Left lung (tissue), 10 donors: Measurements from ENCODE around the gene SORCS3. TPM values are rescaled to one million over a fixed set of nuclear protein-coding genes. Genes with fewer than 3 reads are reported as not detected.
"Not testable (repeated sequence)": the region's sequence is repeated elsewhere in the genome, so short reads cannot be mapped to it uniquely, and the experiment has no call there.

ENCODE experiments used
- ATAC-seq: fragments of 200-7000 bp; cut with Tn5 transposase; one replicate; pipeline ENCODE4 v1.9.1; 2020; ENCODE audit warnings: moderate library complexity
- DNase-seq, 4 donors: peaks; one replicate each; pipeline ENCODE4 v3.0.0-alpha.2; 2013 to 2020
- H3K27ac ChIP-seq, 2 donors: fragments of 200-600 bp; sonication (generic) in 1 of 2; one replicate each; pipeline versions ENCODE4 v1.5.0 to v1.8.0; 2020 to 2021
- H3K27me3 ChIP-seq, 2 donors: fragments of 200-600 bp; sonication (generic) in 1 of 2; one replicate each; pipeline versions ENCODE4 v1.5.0 to v1.8.0; 2020 to 2021
- H3K36me3 ChIP-seq, 2 donors: fragments of 200-600 bp; sonication (generic) in 1 of 2; one replicate each; pipeline versions ENCODE4 v1.5.0 to v1.8.0; 2020 to 2021
- H3K4me1 ChIP-seq, 2 donors: fragments of 200-600 bp; one replicate each; pipeline ENCODE4 v1.8.0; 2021
- H3K4me3 ChIP-seq, 2 donors: fragments of 200-600 bp; sonication (generic) in 1 of 2; one replicate each; pipeline versions ENCODE4 v1.5.0 to v1.8.0; 2020 to 2021; ENCODE audit warnings: mild to moderate bottlenecking in 1 of 2
- H3K9me3 ChIP-seq, 2 donors: fragments of 200-600 bp; sonication (generic) in 1 of 2; one replicate each; pipeline versions ENCODE4 v1.5.0 to v1.8.0; 2020 to 2021
- CTCF ChIP-seq, 2 donors: fragments of 200-600 bp; sonication (generic) in 1 of 2; IDR thresholded peaks; one replicate each; pipeline versions ENCODE4 v1.5.0 to v1.8.0; 2021; ENCODE audit warnings: antibody characterized with exemption in 2 of 2
- intact Hi-C, 2 donors: fragments of 100-400 bp; cut with DNase I; formaldehyde crosslinking; loops; one replicate each; pipeline versions ENCODE4 v1.11.2 to v1.14.2; 2022
- polyA plus RNA-seq, 6 donors: library from polyadenylated mRNA; unstranded; fragments of 120-200 nt; gene quantifications; one replicate each; pipeline ENCODE4 v1.2.1, GENCODE V29; 2013; ENCODE audit not compliant: insufficient read length in 6 of 6
- total RNA-seq, 2 donors: library from RNA; stranded (reverse); fragmentation: NEBNext Ultra II Directional; extraction: Animal tissue kit (Norgen Biotek cat#: 25700); gene quantifications; one replicate each; pipeline ENCODE4 v1.2.1, GENCODE V29; 2021
- donor health status: DM: no; HTN: yes; CAD: no.
- donor health status: DM: no; HTN: no; CAD: no.

SORCS3 gene
- total and polyA plus RNA-seq, 8 donors: 0.05 to 0.24 (median 0.06) TPM; not detected in 2

GRCh38 chr10:104690959-104691358 lies 49.9 kb downstream of the SORCS3 start:
- DNase-seq (no peak), ATAC-seq (no peak)
- TF ChIP-seq CTCF (IDR thresholded peaks at IDR 0.05): no peak
- H3K27ac ChIP-seq: no peak overlapping the region
- intact Hi-C loops: no loop called here
- H3K4me1 ChIP-seq: no peaks in the 10 kb centered on the region
- H3K27me3 ChIP-seq: peaks cover 0 to 32% of the 10 kb centered on the region in 2 donors
- no peak overlapping the region for H3K4me3 ChIP-seq
- H3K9me3 ChIP-seq: no peaks in the 10 kb centered on the region
- H3K36me3 ChIP-seq: no peaks in the 10 kb centered on the region

GRCh38 chr10:104694074-104694473 lies 53.0 kb downstream of the SORCS3 start:
- intact Hi-C loops: no loop called here
- Histone ChIP-seq H3K9me3 (no peaks in the 10 kb centered on the region), H3K36me3 (no peaks in the 10 kb centered on the region), H3K4me1 (no peaks in the 10 kb centered on the region), H3K27ac (no peak overlapping the region), H3K27me3 (peaks cover 0 to 18% of the 10 kb centered on the region in 2 donors), H3K4me3 (no peak overlapping the region)
- ATAC-seq (no peak), DNase-seq (no peak)
- TF ChIP-seq CTCF (IDR thresholded peaks at IDR 0.05): no peak

- H3K9me3 ChIP-seq, H3K4me1 ChIP-seq, H3K36me3 ChIP-seq, DNase-seq, H3K27ac ChIP-seq, H3K27me3 ChIP-seq, H3K4me3 ChIP-seq, intact Hi-C loops, ATAC-seq: not testable (repeated sequence)
These were observed 62.2 kb downstream of the SORCS3 start for GRCh38 chr10:104703262-104703661.

- Histone ChIP-seq H3K4me3 (no peak overlapping the region), H3K27ac (no peak overlapping the region), H3K36me3 (no peaks in the 10 kb centered on the region), H3K27me3 (no peaks in the 10 kb centered on the region), H3K4me1 (no peaks in the 10 kb centered on the region), H3K9me3 (no peaks in the 10 kb centered on the region)
- no peak for ATAC-seq
- no peak for DNase-seq
- TF ChIP-seq CTCF (IDR thresholded peaks at IDR 0.05): no peak
- intact Hi-C loops: no loop called here
These were observed 65.8 kb downstream of the SORCS3 start for GRCh38 chr10:104706886-104707285.

GRCh38 chr10:104707602-104708459 lies 66.7 kb downstream of the SORCS3 start:
- no peak for TF ChIP-seq CTCF (IDR thresholded peaks at IDR 0.05)
- no peaks in the 10 kb centered on the region for H3K9me3 ChIP-seq
- ATAC-seq (no peak), DNase-seq (no peak)
- H3K4me1 ChIP-seq: no peaks in the 10 kb centered on the region
- intact Hi-C loops: no loop called here
- no peaks in the 10 kb centered on the region for H3K36me3 ChIP-seq
- no peaks in the 10 kb centered on the region for H3K27me3 ChIP-seq
- no peak overlapping the region for H3K4me3 ChIP-seq
- H3K27ac ChIP-seq: no peak overlapping the region
